Activated CD4-positive, alpha-beta T cell treated with anti-CD3 and anti-CD28 coated beads for 24 hours (primary cell): ENCODE measurements around the gene CPSF3.
"Not testable (repeated sequence)": the region's sequence is repeated elsewhere in the genome, so short reads cannot be mapped to it uniquely, and the experiment has no call there.

ENCODE experiments used
- DNase-seq, 2 donors: peaks; one replicate each; pipeline ENCODE4 v3.0.0-alpha.2; 2020; ENCODE audit warnings: low read depth in 2 of 2

Gene CPSF3

DNA sequence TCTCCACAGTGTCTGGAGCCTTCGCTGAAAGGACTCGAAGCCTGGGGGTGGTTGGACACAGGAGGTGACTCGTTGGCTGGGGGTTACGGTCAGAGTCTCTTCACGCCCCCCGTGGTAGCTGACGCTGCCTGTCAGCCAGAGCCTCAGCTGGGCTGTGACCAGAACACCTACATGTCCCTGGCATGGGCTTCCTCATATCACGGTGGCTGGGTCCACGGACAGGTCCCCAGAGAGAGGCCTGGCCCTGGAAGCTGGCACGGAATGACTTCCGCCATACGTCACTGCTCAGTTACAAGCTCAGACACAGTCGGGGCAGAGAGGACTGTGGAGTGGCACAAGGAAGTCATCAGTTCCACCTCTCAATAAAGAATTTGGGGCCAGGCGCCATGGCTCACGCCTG, 28.6 kb upstream of the CPSF3 start:
- DNase-seq: no peak

DNA sequence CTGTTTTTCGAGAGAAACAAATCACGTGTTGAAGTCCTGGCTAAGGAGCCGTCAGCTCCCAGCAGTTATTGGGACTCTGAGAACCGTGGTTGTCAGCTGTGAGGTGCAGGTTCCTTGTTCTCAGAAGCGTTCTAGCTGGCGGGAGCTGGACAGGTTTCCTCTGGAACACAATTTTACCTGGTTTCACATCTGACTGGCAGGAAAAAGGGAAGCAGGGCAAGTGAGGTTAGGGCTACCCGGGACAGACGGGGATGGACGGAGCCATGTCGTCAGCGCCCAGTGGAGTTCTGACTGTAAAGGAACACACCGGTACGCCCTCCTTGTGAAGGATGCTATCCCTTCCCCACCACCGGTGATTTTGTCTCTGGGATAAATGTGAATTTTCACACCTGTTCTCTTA, 26.3 kb upstream of the CPSF3 start:
- no peak for DNase-seq

DNA sequence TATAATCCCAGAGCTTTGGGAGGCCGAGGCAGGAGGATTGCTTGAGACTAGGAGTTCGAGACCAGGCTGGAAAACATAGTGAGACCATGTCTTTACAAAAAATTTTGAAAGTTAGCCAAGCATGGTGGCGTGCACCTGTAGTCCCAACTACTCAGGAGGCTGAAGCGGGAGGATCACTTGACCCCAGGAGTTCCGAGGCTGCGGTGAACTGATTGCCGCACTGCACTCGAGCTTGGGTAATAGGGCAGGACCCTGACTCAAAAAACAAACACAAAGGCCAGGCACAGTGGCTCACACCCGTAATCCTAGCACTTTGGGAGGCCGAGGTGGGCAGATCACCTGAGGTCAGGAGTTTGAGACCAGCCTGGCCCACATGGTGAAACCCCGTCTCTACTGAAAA, 25.2 kb upstream of the CPSF3 start:
- DNase-seq: not testable (repeated sequence)

DNA sequence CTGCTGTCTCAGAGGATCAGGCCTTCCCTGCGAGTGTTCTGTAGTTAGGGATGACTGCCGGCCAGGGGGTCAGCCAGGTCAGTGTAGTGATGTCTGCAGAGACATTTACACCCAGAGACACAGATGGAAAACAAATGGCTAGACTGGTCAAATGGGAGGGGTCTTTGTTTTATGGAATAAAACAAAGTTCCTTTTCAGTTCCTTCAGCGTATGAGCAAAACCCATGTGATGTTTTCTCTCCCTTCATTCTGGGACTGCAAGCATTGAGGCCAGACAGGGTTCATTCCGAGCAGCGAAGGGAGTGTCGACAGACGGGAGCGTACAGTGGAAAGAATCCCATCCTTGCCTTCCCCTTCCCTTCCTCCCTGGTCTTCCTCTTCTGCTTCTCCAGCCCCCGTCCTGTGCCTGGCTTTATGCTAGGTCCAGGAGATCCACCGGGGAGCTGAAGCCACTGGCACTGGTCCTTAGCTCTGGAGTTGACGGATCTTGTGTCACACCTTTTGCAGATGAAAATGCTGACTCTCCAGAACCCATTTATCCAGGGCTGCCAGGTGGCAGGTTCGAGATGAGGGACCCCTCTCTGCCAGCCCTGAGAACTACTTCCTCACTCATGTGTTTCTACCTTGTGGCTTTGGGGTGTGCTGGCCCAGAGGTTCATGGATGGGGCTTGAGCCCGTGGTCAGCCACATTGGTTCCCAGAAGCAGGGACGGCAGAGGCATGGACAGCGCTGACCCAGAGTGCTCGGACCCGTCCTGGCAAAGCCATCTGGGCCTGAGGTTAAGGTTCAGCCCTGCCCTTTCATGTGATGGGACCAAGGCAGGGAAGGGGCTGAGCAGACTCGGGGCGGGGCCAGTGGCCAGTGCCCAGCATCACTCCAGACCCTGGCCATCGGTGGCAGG, 24.3 kb upstream of the CPSF3 start:
- no peak for DNase-seq

DNA sequence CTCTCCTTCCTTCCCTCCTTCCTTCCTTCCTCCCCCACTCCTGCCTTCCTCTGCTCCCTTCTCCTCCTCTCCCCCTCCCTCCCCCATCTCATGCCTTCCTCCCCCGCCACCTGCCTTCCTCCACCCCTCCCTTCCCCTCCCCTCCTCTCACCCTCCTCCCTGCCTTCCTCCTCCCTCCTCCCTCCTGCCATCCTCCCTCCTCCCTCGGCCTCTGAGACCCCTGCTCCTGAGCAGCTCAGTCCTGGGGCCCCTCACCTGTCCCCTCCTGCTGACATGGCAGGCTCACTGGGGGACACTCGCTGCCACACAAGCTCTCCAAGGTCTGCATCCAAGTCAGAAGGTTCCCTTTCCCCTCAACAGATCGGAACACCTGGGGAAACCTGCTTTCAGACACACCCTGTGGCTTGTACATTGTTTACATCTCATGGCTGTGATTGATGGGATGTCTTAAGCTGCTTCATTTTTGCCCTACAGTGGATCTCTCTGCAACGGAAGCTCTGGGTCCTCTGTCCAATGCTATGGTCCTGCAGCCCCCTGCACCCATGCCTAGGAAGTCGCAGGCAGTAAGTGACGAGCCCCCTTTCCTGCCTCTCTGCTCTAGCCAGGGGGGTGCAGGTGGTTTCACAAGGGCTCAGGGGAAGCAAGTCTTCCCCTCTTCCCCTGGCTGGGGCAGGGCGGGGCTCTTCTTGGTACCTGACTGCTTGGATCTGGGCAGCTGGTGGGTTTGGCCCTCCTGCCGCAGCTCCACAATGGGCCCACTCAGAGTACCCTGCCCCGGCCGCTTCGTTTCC, 23.0 kb upstream of the CPSF3 start:
- no peak for DNase-seq

DNA sequence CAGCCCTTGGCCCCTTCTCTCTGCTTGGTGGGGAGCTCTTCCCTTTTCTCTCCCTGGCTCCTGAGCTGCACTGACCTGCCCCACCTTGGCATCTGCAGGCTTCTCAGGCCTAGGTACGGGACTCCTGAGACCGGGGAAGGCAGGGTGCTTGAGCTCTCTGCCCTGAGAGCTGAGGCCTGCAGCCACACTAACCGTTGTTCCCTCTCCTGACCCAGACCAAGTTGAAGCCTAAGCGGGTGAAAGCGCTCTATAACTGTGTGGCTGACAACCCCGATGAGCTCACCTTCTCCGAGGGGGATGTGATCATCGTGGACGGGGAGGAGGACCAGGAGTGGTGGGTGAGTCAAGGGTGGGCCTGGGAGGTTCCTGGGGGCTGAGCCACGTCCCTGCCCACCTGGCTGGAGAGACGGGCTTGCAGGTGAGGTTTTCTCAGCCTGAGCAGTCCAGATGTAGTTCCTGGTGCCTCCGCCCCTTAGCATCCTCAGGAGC, 22.4 kb upstream of the CPSF3 start:
- DNase-seq: no peak

DNA sequence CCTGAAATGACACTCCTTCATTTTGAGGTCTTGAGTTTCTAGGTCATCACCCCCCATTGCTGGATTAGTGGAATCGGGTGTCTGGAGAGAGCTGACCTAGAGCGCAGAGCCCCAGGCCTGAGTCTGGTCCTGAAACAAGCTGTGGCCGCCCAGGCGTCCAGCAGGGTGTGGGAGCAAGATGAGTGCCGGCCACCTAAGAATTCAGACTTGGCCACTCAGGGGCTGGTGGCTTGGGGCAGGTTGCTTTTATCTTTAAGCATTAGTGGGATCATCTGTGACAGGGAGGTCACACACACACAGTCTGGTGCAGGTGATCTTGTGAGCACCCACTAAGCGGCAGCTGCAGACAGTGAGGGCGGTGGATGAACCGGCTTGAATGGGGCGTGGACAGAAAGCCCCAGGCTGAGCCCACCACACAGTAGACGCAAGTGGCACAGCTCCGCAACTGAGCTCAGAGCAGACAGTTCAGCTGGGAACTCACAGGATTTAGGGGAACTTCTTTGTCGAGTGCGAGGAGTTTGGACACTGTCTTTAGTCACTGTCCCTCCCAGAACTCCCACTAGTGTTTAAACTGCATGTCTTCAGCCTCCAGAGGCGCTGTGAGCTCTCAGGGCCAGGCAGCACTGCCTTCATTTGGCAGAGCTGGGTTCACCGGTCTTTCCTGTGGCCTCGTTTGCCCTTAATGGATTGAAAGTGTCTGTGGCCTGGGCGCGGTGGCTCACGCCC, 21.6 kb upstream of the CPSF3 start:
- no peak for DNase-seq

DNA sequence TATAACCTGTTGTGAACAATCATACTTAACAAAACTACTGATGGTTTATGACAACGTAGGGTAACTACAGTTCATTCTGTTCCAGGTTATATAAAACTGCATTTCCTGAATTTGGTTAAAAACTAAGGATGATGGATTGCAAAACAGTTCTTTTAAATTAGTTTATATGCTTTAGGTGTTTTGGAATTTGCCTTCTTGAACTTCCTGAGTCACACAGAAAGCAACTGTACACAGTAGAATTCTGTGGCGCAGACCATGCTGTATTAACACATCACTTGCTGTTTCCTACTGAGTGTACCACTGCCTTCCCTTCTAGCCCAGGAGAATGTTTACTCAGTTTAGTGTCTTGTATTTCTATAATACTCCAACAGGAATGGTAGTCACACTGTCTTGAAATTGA, 19.5 kb upstream of the CPSF3 start:
- no peak for DNase-seq

DNA sequence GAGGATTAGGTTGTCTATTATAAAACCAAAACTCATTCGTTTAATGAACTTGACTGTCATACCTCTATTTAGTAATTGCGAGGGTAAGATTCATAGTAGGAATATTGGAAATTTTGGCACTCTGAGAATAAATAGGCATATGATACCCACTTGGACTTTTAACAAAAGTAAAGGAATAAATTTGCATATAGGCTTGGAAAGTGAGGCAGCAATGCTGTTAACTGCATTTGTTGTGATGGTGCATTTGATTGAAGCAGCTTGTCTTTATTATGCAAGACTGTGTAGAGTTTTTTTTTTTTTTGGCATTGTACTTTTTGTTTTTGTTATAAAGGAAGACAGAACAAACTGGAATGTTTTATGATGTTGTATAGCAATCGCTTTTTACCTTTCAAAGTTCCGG, 19.0 kb upstream of the CPSF3 start:
- DNase-seq: no peak

DNA sequence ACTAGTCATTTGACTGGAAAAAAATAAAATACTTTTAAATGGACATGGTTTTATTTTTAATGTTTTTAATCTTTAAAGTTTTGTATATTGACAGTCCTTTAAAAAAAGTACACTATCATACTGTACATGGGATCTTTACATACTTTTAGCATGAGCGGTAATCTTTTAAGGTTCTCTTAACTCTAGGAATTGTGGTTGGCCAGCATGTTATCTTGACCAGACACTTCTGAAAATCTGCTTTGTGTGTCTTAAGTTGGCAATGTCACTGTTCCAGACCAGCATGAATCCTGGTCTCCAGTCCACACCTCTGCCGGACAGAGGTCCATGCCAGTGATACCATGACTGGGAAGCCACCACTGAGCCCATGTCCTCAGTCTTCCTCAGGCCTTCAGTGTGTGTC, 17.8 kb upstream of the CPSF3 start:
- DNase-seq: no peak

DNA sequence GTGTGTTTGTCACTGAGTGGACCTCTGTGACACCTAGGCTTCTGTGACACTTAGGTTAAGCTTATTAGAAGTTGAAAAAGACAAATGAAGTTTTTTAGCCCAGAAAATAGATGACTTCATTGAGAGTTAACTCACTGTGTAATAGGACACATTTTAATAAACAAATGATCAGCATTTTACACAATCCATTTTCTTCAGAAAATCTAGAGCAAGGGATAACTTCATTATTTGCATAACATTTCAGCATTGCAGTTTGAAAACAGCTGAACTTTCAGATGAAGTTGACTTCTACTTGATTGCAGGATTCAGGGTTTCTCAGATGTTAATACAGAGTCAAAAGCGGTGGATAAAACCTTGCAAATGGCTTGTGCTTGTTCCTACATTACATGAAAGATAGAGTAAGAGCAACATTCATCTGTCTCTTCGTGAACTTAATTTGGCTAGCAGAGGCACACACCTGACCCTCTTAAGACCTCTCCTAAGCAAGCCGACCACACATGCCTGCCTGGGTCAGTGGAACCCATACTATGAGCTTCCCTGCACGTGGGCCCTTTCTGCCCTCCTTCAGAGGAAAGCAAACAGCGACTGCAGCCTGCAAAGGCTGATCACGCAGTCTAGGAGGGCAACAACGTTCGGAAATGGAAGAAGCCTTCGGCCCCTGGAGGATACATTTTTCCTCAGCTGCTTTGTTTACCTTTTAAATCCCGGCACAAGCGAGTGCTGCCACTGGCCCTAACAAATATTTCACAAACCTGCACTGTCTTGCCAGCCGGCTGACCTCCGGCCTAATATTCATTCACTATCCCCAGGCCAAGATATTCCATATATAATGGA, 16.7 kb upstream of the CPSF3 start:
- no peak for DNase-seq

DNA sequence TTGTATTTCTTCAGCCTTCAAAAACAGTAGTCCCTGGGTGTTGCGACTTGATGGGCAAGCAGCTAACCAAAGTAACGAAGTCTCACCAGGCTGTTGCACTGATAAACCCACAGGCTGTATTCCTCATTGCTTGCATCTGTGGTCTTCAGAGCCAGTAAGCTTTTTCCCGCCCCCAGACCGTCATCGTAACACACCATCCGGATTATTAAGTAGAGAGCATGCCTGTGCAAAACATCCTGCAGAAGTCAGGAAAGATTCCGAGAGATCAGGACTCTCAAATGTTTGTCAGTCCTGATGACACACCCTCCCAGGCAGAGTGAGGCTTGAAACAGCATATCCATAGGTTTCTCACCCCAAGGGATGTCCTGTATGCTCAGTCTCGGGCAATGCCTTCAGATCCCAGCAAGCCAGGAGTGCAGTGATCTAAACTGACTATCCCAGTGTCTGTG, 16.1 kb upstream of the CPSF3 start:
- no peak for DNase-seq

DNA sequence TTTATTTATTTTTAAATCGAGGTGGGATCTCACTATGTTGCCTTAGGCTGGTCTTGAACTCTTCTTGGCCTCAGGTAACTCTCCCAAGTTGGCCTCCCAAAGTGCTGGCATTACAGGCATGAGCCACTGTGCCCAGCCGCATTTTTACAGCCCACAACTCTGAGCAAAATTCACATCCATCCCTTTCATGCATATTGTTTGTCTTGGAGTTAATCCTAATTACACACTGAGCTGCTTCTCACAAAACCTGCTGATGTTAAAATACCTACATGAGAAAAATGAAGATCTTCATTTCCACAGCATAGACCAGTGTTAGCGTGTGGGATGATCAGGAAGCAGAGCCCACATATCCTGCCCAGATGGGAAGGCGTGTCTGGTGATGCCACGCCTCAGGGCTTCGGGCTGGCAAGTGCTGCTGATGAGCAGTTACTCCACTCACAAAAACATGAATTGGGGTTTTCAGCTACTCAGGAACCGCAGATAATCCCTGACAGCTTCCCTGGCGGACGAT, 14.8 kb upstream of the CPSF3 start:
- no peak for DNase-seq

DNA sequence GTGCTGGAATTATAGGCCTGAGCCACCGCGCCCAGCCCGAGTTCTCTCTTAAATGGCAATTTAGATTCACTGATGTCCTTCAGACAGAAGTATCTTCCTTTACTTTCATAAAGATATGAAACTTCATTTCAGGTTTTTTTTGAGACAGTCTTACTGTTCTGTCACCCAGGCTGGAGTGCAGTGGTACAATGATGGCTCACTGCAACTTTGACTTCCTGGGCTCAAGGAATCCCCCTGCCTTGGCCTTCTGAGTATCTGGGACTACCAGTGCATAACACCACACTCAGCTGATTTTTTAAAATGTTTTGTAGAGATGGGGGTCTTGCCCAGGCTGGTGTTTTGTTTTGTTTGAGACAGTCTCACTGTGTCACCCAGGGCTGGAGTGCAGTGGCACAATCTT, 13.3 kb upstream of the CPSF3 start:
- DNase-seq: no peak

DNA sequence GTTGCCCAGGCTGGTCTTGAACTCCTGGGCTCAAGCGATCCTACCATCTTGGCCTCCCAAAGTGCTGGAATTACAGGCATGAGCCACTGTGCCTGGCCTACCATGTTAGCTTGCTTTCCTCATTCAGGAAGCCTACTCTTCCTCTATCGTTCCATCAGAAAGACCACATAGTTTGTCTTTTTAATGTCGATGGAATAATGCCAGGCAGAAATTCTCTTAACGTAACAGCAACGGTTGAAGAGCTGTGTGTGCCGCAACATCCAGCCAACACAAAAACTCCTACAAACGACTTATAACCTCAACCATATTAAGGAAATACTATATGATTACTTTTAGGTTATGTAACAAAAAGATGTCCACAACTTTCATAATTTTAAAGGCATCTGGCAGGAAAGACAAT, 10.7 kb upstream of the CPSF3 start:
- no peak for DNase-seq

DNA sequence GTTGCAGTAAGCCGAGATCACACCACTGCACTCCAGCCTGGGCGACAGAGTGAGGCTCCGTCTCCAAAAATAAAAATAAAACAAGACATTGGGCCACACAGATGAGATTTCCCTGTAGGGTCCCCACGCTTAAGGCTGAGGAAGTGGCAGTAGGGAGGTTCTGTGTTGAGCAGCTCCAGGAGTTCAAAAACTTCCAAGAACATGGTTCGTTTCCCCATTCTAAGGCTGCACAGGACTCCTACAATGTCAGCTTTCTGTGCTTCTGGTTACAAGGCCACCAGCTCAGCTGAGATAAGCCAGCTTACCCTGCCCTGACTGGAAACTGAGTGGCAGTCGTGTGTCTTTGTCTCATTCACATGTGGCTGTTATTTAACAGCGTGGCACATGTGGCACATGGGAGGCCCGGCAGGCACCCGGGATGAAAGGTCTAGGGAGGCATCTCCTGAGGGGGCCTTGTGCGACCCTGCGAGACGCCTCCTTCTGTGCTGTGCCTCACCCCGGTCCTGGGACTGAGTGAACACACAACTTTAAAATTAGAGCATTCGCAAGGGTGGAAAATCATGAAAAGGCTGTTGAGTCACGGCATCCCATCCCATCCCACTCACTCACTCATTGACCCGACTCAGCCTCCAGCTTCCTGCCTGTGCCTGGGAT, 7.8 kb upstream of the CPSF3 start:
- DNase-seq: no peak

DNA sequence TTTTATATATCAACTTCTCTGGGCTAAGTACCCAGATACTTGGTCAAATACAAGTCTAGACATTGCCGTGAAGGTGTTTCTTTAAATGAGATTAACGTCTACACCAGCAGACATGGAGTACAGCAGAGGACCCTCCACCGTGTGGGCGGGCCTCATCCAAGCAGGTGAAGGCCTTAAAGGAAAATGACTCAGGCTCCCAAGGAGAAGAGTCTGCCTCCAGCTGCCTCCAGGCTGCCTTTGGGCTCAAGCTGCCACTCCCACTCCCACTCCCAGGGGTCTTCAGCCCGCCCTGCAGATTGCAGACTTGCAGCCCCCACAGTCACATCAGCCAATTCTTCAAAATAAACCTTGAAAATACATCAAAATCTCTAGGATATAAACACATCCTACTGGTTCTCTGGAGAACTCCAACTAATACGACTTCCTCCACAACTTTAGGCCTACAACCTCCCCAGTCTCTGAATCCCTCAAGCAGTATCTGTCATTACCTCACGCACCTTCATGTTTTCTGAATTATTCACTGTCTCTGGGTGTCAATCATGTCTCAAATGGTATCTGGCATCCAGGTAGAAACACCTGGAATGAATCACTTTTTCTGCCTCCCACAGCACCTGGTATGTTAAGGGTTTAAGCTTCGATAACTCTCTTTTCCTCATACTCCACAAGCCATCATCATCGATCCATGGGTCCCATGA, 7.0 kb upstream of the CPSF3 start:
- no peak for DNase-seq

DNA sequence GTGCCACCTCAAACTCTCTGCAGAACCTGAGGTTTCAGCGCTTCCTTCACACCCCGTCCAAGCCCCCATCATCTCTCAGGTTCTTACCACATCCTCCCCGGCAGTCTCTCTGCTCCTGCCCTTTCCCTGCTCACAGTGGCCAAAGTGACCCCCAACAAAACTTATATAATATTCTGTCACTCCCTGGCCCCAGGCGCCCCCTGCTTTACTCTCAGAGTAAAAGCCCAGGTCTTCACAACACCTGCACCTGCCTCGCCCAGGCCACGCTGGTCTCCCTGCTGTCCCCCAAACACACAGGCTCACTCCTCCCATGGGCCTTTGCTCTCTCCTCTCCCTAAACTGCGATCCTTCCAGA, 6.5 kb upstream of the CPSF3 start:
- no peak for DNase-seq

DNA sequence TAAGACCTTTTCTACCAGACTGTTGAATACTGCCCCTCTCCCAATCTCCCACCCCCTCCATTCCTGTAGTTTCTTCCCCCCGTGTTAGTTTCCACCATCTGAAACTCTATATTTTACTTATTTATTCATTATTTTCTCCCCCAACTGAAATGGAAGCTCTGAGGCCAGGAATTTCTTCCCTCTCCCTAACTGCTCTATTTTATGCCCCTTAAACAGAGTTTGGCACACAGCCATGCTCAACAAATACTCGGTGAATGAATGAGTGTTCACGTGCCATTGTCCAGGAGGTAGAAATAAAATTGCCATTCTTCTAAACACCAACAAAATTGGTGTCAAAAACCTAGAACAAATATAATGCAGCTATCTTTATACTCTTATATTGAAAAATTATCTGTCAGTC, 5.7 kb upstream of the CPSF3 start:
- DNase-seq: no peak

DNA sequence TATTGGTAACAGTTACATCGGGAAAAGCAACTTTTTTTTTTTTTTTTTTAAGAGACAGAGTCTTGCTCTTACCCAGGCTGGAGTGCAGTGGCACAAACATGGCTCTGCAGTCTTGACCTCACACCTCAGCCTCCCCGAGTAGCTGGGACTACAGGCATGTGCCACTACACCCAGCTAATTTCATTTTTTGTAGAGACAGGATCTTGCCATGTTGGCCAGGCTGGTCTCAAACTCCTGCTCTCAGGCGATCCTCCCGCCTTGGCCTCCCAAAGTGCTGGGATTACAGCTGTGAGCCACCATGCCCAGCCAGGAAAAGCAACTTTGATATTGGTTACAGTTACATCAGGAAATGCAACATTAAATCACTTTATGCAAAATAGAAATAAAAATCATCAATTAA, 4.7 kb upstream of the CPSF3 start:
- no peak for DNase-seq
